ENCODE measurements around the gene PJA1.

The PJA1 gene

GRCh38 chrX:69148946-69149345 is 16.3 kb downstream of the PJA1 start (continued):
- TF ChIP-seq, protein P1, sequence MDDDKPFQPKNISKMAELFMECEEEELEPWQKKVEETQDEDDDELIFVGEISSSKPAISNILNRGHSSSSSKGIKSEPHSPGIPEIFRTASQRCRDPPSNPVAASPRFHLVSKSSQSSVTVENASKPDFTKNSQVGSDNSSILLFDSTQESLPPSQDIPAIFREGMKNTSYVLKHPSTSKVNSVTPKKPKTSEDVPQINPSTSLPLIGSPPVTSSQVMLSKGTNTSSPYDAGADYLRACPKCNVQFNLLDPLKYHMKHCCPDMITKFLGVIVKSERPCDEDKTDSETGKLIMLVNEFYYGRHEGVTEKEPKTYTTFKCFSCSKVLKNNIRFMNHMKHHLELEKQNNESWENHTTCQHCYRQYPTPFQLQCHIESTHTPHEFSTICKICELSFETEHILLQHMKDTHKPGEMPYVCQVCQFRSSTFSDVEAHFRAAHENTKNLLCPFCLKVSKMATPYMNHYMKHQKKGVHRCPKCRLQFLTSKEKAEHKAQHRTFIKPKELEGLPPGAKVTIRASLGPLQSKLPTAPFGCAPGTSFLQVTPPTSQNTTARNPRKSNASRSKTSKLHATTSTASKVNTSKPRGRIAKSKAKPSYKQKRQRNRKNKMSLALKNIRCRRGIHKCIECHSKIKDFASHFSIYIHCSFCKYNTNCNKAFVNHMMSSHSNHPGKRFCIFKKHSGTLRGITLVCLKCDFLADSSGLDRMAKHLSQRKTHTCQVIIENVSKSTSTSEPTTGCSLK (tag by site-specific recombination; IDR thresholded peaks at IDR 0.05): no peak
- no peak for TF ChIP-seq KLF9 (tag by site-specific recombination; IDR thresholded peaks at IDR 0.05; ENCODE audit: low read depth)
- no peak for TF ChIP-seq ZNF37A (tag by site-specific recombination; IDR thresholded peaks at IDR 0.05)
- TF ChIP-seq ZNF174 (tag by site-specific recombination; IDR thresholded peaks at IDR 0.05): no peak
- TF ChIP-seq TCF7L2 (IDR thresholded peaks at IDR 0.05; ENCODE audit: borderline replicate concordance, low read depth, low read length): no peak

DNA sequence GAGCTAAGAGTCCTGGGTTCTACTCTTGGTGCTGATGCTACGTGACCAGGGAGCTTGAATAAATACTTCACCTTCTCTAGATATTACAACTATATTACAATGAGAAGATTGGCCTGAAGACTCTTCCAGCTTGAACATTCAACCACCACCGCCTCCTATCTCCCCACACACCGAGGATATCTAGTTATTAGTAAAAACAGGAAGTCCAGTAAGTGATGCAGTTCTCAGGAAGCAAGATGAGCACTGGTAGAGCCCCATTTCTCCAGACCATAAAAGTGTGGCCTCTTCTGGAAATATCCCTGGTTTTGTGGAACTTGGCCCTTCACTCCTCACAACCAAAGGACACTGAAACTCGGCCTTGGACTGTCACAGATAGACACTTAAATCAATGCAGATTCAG is 18.5 kb downstream of the PJA1 start:
- no peaks in the 10 kb centered on the region for H3K9me3 ChIP-seq (ENCODE audit: control insufficient read depth, insufficient read depth, low read depth, low read length)
- H3K27ac ChIP-seq (ENCODE audit: extremely low read depth, low read depth, low read length): no peak overlapping the region
- H3K4me1 ChIP-seq (ENCODE audit: control insufficient read depth, insufficient read depth, low read length): no peaks in the 10 kb centered on the region
- no peaks in the 10 kb centered on the region for H3K36me3 ChIP-seq (ENCODE audit: control insufficient read depth in 2 of 2, insufficient read depth in 1 of 2, low read length in 2 of 2)
- ChIA-PET POLR2A (no interaction called here), CTCF (interaction anchor here (1.3 to 3.7 kb wide), 3 partner anchors 11 to 13 kb away, joined by 7 to 13 read pairs (median 8); no protein-coding TSS in a partner anchor)
- H3K4me3 ChIP-seq (ENCODE audit: low read depth, low read length): no peak overlapping the region
- TF ChIP-seq ZNF571 (tag by site-specific recombination; IDR thresholded peaks at IDR 0.05) (no peak), ZNF266 (tag by site-specific recombination; IDR thresholded peaks at IDR 0.05; ENCODE audit: low read depth) (no peak), ZNF792 (tag by site-specific recombination; IDR thresholded peaks at IDR 0.05) (no peak), ZNF76 (tag by site-specific recombination; IDR thresholded peaks at IDR 0.05; ENCODE audit: borderline replicate concordance, low read depth) (no peak), ZBTB44 (tag by site-specific recombination; IDR thresholded peaks at IDR 0.05) (no peak), YY2 (tag by site-specific recombination; IDR thresholded peaks at IDR 0.05) (no peak), PRDM2 (tag by site-specific recombination; IDR thresholded peaks at IDR 0.05; ENCODE audit: borderline replicate concordance) (no peak), ZNF24 (tag by site-specific recombination; IDR thresholded peaks at IDR 0.05) (no peak), ZNF660 (tag by site-specific recombination; IDR thresholded peaks at IDR 0.05) (no peak), ZNF510 (tag by site-specific recombination; IDR thresholded peaks at IDR 0.05; ENCODE audit: insufficient replicate concordance) (no peak), ZNF585B (tag by site-specific recombination; IDR thresholded peaks at IDR 0.05) (no peak), ZNF549 (tag by site-specific recombination; IDR thresholded peaks at IDR 0.05) (no peak), GLI4 (tag by site-specific recombination; IDR thresholded peaks at IDR 0.05) (no peak)
- TF ChIP-seq, protein P2, sequence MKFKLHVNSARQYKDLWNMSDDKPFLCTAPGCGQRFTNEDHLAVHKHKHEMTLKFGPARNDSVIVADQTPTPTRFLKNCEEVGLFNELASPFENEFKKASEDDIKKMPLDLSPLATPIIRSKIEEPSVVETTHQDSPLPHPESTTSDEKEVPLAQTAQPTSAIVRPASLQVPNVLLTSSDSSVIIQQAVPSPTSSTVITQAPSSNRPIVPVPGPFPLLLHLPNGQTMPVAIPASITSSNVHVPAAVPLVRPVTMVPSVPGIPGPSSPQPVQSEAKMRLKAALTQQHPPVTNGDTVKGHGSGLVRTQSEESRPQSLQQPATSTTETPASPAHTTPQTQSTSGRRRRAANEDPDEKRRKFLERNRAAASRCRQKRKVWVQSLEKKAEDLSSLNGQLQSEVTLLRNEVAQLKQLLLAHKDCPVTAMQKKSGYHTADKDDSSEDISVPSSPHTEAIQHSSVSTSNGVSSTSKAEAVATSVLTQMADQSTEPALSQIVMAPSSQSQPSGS (tag by site-specific recombination; IDR thresholded peaks at IDR 0.05; ENCODE audit: low read depth): no peak
- TF ChIP-seq, protein P3, sequence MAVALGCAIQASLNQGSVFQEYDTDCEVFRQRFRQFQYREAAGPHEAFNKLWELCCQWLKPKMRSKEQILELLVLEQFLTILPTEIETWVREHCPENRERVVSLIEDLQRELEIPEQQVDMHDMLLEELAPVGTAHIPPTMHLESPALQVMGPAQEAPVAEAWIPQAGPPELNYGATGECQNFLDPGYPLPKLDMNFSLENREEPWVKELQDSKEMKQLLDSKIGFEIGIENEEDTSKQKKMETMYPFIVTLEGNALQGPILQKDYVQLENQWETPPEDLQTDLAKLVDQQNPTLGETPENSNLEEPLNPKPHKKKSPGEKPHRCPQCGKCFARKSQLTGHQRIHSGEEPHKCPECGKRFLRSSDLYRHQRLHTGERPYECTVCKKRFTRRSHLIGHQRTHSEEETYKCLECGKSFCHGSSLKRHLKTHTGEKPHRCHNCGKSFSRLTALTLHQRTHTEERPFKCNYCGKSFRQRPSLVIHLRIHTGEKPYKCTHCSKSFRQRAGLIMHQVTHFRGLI (tag by site-specific recombination; IDR thresholded peaks at IDR 0.05): no peak
- TF ChIP-seq, protein P4, sequence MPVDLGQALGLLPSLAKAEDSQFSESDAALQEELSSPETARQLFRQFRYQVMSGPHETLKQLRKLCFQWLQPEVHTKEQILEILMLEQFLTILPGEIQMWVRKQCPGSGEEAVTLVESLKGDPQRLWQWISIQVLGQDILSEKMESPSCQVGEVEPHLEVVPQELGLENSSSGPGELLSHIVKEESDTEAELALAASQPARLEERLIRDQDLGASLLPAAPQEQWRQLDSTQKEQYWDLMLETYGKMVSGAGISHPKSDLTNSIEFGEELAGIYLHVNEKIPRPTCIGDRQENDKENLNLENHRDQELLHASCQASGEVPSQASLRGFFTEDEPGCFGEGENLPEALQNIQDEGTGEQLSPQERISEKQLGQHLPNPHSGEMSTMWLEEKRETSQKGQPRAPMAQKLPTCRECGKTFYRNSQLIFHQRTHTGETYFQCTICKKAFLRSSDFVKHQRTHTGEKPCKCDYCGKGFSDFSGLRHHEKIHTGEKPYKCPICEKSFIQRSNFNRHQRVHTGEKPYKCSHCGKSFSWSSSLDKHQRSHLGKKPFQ (tag by site-specific recombination; IDR thresholded peaks at IDR 0.05): no peak
